SIG-M5 treated with dmso at 0.1 percent for 504 hours (cell line): ENCODE measurements around the gene RABL2B.
"Not testable (repeated sequence)": the region's sequence is repeated elsewhere in the genome, so short reads cannot be mapped to it uniquely, and the experiment has no call there.

Source experiments
- DNase-seq: peaks from one replicate; lab custom pipeline; 2025; ENCODE audit not compliant: unreplicated experiment; lab: John Stamatoyannopoulos, UW

RABL2B gene

DNA sequence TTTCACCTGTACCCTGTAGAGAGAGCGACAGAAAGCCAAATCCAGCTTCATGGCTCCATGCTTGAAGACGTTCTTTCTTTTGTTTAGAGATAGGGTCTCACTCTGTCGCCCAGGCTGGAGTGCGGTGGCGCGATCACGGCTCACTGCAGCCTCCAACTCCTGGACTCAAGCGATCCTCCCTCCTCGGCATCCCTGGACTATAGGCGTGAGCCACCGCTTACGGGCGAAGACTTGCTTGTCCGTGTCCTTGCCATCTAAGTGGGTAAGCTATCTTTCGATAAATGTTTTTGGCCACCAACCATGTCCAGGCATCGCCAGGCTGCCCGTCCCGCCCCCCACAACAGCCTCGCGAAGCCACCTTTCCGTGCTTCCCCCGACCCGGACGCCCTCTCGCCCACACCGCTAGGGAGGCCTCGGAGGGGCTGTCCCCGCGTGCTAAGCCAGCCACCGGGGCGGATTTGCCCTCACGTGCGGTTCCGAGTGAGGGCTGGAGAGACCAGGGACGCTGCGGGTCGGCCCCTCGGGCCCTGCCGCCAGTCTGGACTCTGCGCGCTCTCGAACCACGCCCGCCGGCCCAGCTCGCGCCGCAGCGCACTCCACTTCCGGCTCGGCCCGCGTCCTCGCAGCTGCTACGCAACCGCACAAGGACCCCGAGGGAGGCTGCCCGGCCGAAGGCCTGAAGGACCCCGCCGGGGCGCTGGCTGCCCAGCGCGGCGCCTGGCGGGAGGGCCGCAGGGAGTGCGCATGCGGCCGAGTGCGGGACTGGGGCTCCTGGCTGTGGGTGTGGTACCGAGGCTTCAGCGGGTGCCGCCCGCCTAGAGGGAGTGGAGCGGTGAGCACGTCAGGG is at the start of gene RABL2B:
Gene RABL2B, minus strand, starts transcription at position 604 of the 847 bp plus-strand sequence. CDS start 1,342 bp downstream, outside the sequence.
- DNase-seq = peak; percentile 64

DNA sequence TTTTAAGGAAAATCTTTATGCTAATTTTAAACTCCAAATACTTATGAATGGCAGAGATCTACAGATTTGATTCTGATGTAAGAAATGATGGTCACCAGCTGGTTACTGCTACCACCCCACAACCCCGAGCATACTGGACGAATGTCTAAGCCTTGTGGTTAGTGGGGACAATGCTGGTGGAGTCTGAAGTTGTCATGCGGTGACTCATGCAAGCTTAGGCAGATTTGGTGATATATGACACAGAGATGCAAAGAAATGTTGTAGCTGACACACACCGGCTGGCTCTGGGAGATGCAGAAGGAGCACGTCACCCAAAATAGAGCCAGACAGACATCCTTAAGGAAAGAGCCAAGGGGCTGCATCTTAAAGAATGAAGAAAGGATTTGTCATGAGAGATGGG is 3.5 kb upstream of the RABL2B start:
- DNase-seq = not testable (repeated sequence)

DNA sequence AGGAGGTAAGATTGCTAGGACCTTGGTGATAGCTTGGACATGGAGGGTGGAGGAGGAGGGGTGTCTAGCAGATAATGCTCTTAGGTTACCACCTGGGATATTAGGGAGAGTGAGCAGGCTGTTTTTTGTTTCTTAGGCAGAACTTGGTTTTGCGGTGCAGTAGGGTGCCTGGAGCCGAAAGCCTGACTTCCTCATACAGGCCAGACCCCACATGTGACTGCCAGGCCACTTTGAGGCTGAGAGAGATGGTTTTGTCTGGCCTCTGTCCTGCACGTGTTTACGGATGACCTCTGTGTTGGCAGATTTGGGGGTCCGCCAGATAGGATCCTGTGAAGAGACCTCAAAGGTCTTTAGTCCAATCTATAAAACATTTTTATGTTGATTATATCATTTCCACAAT is 1.9 kb upstream of the RABL2B start:
- peak; percentile 36 for DNase-seq

DNA sequence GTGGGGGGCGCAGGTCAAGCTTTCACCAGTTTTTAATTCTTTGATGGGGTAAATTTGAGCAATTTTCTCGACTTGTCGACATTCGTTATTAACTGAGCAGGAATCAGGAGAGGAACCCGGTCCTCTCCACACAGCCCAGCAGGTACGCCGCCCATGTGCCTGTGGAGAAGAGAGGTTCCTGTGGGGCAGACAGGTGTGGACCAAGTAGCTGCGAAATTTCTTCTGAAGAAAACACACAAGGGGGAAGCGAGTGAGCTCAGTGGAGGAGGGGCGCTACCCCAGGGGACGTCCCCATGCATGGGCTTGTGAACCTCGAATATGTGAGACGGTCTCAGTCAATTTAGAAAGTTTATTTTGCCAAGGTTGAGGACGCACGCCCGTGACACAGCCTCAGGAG is 442 bp upstream of the RABL2B start:
- not testable (repeated sequence) for DNase-seq

DNA sequence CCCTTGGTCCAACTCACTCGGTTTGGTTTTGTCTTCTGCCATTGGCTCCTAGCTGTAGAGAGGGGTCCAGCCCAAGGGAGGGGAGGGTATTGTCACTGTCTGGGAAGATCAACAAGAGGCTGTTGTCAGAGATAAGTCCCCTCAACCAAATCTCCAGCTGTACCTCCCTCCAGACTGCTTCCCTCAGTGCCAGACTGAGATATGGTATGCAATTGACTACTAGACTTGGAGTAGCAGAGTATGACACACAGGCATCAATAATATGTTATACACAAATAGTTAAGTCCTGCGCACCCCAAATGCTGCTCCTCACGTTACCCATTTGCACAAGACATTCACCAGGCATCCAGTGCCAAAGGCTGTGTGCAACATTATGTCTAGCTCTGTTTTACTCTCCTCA is 1.2 kb downstream of the RABL2B start:
- not testable (repeated sequence) for DNase-seq

DNA sequence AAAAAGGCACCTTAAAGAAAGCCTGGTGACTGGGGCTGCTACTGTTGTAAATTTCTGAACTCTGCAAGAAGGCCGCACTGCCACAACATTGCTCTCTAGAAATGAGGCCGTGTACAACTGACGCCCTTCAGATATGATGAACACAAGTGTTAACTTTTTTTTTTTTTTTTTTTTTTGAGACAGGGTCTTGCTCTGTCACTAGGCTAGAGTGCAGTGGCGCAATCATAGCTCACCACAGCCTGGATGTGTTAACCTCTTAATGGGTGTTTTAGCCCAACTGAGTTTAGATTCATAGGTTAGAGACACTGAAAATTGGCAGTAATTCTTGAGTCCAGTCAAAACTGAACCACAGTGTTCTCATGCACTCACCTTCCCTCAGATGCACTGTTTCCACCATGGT is 3.2 kb downstream of the RABL2B start:
- DNase-seq = peak; percentile 21

DNA sequence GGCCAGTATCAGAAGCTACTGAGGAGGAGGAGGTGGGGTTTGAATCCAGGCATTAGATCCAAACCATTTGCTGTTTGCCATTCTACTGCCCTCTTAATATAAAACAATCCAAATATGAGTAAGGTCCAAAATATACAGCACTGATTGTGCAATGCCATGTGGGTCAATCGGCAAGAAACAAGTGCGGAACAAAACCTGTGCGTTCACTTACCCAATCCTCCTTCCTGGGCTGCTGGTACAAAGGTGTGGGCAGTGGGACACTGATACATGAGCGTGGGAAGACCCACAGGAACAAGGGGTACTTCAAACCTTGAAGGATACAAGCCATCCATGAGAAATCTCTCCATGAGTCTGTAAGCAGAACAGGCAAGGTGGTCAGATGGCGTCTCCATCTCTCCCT is 5.8 kb downstream of the RABL2B start:
- not testable (repeated sequence) for DNase-seq

DNA sequence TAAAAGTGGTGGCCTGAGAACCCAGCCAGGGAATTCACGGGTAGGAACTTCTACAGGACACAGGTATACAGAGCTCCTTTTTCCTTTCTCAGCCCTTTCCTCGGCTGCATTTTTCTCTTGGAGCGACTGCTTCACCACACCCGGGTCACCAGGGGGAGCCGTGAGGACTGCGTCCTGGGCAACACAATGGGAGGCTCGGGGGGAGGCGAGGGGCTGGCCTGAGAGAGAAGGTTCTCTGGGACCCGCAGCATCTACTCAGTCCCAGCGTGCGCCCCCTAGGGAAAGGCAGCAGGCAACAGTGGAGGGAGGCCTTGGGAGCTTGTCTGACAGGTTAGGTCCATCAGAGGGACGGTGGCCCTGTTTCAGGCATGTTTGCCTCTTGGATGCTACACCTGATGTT is 8.3 kb downstream of the RABL2B start:
- DNase-seq = peak; percentile 29

DNA sequence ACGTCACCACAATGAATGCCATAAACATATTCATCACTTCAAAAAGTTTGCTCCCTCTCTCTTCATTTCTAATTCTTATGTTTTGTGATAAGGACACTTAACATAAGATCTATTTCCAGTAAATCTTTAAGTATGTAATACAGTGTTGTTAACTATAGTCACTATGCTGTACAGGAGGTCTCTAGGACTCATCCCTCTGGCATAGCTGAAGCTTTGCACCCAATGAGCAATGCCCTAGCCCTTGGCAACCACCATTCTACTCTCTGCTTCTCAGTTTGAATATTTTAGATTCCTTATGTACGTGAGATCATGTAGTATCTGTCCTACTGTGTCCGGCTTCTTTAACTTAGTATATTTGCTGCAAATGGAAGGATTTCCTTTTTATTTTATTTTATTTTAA is 19.1 kb downstream of the RABL2B start:
- DNase-seq = not testable (repeated sequence)

DNA sequence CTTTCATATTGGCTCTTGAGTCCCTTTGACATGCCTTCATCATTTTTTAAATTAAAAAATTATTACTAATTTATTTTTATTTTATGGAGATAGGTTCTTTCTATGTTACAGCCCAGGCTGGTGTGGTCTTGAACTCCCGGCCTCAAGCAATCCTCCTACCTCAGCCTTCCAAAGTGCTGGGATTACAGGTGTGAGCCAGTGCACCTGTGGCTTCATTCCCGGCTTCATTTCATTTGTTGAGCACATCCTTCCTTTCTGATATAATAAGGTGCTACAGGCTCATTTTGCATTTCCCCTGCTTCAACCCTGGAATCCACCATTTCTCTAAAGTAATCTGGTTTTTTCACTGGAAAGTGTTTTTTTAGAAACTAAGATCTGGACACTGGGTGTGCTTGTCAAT is 21.6 kb downstream of the RABL2B start:
- DNase-seq = not testable (repeated sequence)

DNA sequence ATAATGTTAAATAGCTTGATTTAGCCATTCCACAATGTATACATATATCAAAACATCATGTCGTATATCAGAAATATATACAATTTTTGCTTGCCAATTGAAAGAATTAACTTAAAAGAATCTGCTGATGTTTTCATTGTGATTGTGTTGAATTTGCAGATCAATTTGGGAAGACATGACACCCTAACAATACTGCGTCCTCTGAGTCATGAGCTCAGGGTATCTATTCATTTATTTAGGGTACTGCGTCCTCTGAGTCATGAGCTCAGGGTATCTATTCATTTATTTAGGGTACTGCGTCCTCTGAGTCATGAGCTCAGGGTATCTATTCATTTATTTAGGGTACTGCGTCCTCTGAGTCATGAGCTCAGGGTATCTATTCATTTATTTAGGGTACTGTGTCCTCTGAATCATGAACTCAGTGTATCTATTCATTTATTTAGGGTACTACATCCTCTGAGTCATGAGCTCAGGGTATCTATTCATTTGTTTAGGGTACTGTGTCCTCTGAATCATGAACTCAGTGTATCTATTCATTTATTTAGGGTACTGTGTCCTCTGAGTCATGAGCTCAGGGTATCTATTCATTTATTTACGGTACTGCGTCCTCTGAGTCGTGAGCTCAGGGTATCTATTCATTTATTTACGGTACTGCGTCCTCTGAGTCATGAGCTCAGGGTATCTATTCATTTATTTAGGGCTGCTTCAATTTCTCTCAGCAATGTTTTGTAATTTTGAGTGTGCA is 23.7 kb downstream of the RABL2B start:
- DNase-seq = not testable (repeated sequence)

DNA sequence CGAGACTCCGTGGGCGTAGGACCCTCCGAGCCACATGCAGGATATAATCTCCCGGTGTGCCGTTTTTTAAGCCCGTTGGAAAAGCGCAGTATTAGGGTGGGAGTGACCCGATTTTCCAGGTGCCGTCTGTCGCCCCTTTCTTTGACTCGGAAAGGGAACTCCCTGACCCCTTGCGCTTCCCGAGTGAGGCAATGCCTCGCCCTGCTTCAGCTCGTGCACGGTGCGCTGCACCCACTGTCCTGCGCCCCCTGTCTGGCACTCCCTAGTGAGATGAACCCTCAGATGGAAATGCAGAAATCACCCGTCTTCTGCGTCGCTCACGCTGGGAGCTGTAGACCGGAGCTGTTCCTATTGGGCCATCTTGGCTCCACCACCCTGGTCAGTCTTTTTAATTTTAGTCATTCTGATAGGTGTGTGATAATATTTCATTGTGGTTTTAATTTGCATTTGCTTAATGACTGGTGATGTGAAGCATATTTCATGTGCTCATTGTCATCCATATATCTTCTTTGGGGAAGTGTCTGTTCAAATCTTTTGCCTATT is 26.4 kb downstream of the RABL2B start:
- peak; percentile 31 for DNase-seq

DNA sequence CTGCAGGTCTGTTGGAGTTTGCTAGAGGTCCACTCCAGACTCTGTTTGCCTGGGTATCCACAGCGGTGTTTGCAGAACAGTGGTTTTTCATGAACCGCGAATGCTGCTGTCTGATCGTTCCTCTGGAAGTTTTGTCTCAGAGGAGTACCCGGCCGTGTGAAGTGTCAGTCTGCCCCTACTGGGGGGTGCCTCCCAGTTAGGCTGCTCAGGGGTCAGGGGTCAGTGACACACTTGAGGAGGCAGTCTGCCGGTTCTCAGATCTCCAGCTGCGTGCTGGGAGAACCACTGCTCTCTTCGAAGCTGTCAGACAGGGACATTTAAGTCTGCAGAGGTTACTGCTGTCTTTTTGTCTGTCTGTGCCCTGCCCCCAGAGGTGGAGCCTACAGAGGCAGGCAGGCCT is 27.0 kb downstream of the RABL2B start:
- not testable (repeated sequence) for DNase-seq

DNA sequence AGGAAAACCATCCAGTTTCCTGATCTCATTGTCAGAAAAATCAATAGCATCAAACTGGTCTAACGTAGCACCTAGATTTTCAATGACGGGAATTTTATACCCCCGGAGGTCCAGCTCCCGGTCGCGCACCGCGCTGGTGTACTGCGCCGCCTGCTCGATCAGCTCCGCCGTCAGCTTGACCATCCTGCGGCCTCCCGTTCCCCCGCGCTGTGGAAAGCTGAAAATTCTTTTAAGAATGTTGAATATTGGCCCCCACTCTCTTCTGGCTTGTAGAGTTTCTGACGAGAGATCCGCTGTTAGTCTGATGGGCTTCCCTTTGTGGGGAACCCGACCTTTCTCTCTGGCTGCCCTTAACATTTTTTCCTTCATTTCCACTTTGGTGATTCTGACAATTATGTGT is 28.2 kb downstream of the RABL2B start:
- DNase-seq = not testable (repeated sequence)

DNA sequence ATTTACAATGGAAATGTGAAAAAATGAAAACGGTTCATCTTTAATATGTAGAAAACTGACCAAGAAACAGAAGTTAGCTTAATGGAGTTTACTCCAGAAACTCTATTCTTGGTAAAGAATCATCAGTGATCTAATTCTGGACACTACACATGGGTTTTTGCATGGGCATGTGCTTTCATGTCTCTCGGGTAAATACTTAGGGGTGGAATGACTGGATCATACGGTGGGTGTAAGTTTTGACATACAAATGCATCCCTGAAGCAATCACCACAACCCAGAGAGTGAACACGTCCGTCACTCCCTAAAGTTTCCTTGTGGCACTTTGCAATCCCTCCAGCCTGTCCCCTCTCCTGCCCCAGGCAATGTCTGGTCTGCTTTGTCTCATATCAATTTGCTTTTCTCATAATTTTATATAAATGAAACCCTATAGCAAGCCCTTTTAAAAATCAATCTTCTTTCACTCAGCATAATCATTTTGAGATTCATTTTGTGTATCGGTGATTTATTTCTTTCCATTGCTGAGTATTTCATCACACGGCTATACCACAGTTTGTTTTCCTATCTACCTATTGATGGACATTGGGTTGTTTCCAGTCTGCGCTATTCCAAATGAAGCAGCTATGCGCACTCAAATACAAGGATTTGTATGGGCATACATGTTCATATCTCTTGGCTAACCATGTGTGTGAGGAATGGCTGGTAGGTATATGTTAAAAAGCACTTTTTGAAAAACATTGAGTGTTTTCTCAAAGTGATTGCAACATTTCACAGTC is 33.9 kb downstream of the RABL2B start:
- DNase-seq = not testable (repeated sequence)

DNA sequence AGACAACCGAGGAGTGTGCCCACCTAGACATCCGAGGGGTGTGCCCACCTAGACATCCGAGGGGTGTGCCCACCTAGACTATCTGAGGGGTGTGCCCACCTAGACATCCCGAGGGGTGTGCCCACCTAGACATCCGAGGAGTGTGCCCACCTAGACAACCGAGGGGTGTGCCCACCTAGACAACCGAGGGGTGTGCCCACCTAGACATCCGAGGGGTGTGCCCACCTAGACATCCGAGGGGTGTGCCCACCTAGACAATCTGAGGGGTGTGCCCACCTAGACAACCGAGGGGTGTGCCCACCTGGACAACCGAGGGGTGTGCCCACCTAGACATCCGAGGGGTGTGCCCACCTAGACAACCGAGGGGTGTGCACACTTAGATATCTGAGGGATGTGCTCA is 34.8 kb downstream of the RABL2B start:
- not testable (repeated sequence) for DNase-seq

DNA sequence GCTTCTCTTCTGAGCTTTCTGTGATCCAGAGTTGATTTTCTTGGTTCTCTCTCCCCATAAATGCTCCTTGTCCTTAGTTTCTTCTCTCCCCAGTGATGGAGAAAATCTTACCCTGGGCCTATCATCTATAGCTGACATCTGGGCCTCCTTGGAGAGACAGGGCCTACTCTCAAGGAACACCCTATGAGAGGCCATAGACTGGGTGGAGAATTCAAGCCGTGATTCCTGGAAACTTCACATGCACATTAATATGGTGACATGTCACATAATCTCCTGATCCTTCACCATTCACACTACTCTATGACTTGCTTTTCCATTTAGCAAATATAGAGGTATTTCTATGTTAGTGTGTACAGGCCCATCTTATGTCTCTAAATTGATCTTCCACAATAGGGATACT is 35.9 kb downstream of the RABL2B start:
- not testable (repeated sequence) for DNase-seq

DNA sequence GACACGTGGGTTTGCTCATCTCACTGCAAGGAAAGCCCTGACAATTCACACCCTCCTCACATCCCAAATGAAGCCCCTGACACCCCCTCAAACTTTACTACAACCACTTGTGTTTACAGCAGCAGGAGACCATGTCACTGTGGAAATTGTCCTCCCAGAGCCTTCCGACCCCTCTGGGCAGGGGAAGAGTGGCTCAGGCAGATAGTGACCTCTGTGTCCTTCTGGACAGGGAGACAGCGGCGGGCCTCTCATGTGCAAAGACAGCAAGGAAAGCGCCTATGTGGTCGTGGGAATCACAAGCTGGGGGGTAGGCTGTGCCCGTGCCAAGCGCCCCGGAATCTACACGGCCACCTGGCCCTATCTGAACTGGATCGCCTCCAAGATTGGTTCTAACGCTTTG is 39.0 kb downstream of the RABL2B start:
- not testable (repeated sequence) for DNase-seq

DNA sequence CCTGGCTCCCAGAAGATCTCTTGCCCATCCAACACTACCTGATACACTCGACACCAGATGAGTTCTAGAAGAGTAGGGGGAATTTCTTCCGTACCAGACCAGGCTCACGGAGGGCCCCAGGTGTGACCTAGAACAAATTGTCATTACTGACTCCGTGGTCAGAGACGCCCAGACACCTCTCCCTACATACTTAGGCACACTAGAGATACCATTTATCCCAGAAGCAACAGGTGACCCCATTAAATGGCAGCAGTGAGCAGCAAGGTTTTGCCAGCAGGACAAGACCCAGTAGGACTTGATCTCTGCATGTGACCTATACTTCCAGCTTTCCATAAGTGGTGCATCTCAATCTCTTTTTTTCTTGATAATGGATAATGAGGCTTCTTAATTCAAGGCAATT is 42.7 kb downstream of the RABL2B start:
- not testable (repeated sequence) for DNase-seq

DNA sequence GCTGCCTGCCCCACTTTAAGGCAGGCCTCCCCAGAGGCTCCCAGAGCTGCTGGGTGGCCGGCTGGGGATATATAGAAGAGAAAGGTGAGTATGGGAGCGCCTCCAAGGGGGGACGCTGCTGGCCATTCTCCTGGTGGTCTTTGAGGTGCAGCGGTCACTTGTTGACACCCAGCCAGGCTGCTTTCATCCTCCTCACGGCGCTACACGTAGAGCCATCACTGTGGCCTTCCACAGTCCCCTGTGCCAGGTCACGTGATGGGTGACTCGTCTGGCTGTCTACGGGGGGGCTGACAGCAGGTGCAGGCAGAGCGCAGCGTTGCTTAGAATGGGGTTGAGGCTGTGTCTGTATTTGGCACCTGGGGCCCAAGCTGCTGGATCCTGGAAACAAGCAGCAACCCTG is 43.5 kb downstream of the RABL2B start:
- DNase-seq = no peak

DNA sequence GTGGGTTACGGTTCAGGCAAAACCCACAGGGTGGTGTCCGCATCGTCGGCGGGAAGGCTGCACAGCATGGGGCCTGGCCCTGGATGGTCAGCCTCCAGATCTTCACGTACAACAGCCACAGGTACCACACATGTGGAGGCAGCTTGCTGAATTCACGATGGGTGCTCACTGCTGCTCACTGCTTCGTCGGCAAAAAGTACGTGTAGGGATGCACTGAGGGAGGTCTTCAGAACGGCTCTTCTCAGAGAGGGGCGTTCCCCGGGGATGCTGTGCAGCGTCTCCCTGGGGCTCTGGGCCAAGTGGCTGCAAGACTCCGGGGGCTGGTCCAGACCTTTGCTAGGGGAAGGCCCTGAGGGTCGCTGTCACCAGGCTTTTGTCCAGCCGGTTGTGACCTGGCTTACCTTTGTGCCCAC is 44.2 kb downstream of the RABL2B start:
- no peak for DNase-seq
